ENCODE data around the gene GEMIN4.
"Not testable (repeated sequence)": the region's sequence is repeated elsewhere in the genome, so short reads cannot be mapped to it uniquely, and the experiment has no call there.

The GEMIN4 gene

DNA sequence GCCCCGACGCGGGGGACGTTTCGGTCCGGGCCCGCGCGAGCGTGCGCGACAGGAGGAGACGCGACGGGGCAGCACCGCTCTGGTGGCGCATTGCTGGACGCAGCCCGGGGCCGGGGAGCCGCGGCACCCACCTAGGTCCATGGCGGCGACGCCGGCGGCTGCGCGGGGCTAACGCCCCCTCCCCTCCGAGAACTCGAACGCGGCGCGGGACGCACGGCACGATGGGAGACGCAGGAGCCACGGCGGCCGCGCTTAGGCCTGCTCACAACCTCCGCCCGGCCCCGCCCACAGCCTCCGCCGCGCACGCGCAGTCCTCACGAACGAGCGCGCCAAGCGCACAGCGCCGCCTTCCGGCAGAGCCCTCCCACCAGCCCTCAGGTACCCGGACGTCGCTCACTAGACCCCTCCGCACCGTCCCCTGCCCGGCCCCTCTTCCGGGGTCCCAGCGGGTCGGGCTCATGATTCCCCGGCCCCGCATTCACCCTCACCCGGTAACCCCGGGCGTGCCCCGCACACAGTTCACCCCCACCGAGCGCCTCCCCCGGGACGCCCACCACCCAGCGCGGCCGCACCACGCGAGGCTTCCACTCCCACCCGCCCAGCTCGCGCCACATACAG is at the start of gene GEMIN4:
Gene GEMIN4 (minus strand): TSS at position 263 of the 618 bp plus-strand sequence. CDS start 122 bp downstream, at position 141.
- DNase-seq = peak; percentile 96

DNA sequence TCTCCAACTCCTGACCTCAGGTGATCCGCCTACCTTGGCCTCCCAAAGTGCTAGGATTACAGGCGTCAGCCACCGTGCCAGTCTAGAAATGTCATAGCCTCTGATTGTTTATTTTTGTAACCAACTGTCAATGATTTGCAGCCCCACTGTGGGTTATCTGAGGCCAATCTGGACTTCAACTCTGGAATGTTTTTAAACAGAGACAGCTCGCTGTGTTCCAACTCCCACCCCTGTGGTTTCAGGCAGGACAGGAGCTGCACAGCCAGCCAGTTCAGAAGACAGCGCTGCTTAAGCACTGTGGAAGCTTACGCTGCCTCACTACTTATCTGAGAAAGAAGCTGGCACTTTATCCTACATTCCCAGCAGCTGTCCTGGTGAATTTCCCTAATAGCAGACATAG is 49.6 kb upstream of the GEMIN4 start:
- DNase-seq = no peak

DNA sequence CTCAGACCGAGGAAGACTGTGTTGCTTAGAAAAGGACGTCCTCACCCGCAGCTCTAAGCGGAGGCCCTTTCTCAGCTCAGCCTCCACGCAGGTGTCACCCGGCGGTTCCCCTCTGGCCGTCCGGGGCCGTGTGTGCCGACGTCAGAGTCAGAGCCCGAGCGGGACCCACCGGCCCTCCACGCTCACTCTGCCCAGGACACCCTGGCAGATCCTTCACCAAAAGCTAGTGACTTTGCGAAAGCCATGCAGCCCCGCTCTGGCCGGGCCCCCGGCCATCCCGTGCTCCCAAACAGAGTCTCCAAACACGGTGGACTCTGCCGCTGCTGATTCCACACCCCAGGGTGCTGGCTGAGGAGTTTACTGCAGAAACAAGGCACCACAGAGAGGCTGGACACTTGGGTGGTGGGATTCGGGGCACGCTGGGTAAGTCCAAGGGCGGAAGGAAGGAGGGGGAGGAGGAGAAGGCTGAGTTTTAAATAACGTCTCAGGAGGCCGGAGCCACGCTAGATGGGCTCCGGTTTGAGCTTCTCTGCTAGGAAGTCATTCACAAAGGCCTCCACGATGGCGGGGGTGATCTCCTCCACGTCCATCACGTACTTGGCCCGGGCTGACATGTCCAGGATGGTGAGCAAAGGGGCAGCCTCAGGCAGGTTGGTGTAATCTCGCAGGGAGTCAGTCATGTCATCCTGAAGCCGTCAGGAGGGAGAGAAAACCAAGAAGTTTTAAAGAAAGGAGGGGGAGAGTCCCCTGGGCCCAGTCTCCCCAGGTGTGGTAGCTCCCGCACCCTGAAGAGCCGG is 48.6 kb upstream of the GEMIN4 start:
- DNase-seq = no peak

- no peak for DNase-seq
These were observed 47.2 kb upstream of the GEMIN4 start for GRCh38 chr17:799261-799660.

- DNase-seq = no peak
These were observed 46.2 kb upstream of the GEMIN4 start for GRCh38 chr17:798246-798645.

- DNase-seq = no peak
These were observed 45.3 kb upstream of the GEMIN4 start for GRCh38 chr17:797236-797840.

DNA sequence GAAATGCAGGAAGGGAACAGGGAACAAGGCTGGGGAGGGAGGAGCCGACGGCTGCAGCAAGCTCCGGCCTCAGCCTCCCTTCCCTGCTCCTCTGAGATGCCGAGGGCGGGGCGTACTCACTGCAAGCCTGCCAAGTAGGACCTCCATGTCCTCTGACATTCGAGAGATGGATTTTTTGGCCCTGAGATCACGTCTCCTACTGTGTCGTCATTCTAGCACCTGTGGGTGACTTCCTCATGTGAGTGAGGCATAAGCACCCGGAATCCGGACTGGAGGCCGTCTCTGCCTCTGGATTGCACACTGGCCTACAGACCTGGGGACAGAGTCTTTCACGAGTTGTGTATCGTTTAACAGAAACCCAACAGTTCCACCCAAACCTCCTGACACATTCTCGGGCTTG is 44.5 kb upstream of the GEMIN4 start:
- no peak for DNase-seq

DNA sequence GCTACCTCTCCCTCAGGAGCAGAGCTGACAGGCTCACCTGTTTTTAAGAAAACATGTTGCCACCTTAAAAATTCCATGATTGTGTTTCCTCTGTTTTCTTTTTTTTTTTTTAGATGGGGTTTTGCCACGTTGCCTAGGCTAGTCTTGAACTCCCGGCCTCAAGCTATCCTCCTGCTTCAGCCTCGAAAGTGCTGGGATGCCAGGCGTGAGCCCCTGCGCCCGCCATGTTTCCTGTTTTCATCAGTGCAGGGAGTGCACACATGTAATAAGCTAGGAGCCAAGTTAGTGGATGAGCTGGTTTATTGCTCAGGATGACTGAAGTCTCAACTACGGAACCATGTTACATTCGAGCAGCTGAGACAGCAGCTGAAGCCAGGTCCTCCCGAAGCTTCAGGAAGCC is 43.7 kb upstream of the GEMIN4 start:
- DNase-seq = no peak

DNA sequence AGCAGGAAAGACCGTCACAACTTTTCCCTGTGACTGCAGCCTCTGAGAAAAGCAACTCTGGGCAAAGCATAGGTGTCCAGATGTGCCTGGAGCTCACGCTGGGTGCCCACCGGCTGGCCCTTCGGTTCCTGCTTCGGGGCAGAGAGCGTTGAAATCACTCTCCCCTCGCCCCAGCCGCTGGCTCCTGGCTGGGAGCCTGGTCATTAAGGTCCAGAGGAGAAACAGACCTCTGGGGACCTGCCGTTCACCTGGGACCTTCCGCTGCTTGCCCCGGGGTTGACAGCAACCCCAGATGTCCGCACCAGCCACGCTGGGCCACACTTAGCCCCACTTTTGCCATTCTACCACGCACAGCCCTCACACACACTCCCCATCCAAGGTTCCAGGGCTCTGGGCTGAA is 43.2 kb upstream of the GEMIN4 start:
- DNase-seq = no peak

DNA sequence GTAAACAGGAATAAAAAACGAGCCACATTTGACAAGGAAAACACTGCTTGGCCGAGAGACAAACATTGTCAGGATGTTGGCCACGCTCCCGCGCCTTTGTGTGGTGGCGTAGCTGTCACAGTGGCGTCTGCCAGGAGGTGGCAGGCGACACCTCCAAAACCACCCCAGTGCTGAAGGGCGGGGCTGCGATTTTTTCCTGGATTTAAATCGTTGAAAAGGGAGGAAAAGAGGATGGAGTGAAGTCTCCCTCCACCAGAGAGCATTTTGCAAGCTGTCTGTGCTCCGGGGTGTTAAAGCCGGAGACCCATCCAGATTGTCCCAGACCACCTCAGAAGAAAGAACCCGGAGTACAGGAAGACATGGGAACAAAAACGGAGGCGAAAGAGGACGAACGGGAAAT is 42.8 kb upstream of the GEMIN4 start:
- DNase-seq = no peak

- DNase-seq = no peak
These were observed 40.2 kb upstream of the GEMIN4 start for GRCh38 chr17:792277-792676.

DNA sequence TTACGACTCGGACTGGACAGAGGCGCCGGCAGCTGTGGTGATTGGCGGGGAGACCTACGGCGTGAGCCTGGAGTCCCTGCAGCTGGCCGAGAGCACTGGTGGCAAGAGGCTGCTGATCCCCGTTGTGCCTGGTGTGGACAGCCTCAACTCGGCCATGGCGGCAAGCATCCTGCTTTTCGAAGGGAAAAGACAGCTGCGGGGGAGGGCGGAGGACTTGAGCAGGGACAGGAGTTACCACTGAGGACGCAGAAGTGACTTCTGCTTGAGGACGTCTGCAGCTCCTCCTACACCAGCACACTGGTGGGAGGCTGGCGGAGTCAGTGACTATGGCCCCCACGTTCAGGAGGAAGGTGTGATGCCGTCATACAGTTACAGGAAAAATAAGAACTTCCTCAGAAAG is 39.8 kb upstream of the GEMIN4 start:
- DNase-seq = no peak

- not testable (repeated sequence) for DNase-seq
These were observed 38.8 kb upstream of the GEMIN4 start for GRCh38 chr17:790874-791247.

GRCh38 chr17:789931-790873 is 38.1 kb upstream of the GEMIN4 start:
- DNase-seq = not testable (repeated sequence)

DNA sequence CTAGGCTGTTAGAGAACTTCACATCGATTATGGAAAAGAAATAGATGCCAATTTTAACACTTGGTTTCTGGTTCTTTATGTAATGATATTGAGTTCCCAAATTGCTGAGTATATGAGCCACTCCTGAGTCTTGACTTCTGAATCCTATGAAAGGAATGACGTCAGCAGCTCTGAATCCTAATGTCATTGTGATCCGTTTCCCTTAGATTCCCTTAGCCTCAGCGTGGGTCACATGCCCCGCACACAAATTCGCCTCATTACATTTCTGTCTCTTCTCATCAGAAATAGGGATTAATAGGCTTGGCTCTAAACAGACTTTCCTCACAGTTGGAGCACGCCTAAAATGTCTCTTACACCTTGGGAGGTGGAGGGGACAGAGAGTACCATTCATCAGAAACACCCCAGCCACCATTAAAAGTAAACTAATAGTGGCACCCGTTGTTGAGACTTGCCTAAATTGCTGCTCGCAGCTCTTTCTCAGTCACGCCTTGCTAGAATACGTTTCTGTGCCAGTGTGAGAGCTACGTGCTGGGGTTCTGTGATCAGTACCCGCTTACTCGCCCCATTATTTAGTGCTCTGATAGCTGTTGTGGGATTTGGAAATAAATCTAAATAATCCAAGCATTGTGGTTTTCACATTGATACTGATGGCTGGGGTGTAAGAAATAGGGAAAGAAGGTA is 37.2 kb upstream of the GEMIN4 start:
- DNase-seq = no peak

- no peak for DNase-seq
These were observed 36.5 kb upstream of the GEMIN4 start for GRCh38 chr17:788551-788950.

DNA sequence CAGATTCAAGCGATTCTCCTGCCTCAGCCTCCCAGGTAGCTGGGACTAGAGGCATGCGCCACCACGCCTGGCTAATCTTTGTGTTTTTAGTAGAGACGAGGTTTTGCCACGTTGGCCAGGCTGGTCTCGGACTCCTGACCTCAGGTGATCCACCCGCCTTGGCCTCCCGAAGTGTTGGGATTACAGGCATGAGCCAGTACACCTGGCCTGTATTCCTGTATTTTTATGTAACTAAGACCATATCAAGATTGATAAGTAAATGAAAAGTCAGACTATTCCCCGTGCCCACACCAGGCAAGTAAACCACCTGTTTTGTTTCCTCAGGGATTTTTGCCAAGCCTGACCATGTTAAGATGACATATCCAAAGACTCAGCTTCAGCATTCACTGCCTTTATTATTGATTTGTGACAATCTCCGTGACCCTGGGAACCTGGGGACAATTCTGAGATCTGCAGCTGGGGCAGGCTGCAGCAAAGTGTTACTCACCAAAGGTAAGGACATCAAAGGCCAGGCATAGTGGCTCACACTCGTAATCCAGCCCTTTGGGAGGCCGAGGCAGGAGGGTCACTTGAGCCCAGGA is 35.7 kb upstream of the GEMIN4 start:
- no peak for DNase-seq

DNA sequence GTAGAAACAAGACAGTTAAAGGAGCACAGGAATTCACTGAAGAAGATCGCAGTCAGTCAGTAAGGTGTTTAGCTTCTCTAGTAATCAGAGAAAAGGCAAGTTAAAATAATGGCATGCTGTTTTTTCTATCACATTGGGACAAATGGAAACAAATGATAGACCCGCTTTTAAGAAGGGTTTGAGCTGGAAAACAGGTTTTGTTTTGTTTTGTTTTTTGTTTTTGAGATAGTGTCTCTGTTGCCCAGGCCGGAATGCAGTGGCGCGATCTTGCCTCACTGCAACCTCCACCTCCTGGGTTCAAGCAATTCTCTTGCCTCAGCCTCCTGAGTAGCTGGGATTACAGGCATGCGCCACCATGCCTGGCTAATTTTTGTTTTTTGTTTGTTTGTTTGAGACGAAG is 33.8 kb upstream of the GEMIN4 start:
- not testable (repeated sequence) for DNase-seq

GRCh38 chr17:784143-784542 is 32.1 kb upstream of the GEMIN4 start:
- no peak for DNase-seq

DNA sequence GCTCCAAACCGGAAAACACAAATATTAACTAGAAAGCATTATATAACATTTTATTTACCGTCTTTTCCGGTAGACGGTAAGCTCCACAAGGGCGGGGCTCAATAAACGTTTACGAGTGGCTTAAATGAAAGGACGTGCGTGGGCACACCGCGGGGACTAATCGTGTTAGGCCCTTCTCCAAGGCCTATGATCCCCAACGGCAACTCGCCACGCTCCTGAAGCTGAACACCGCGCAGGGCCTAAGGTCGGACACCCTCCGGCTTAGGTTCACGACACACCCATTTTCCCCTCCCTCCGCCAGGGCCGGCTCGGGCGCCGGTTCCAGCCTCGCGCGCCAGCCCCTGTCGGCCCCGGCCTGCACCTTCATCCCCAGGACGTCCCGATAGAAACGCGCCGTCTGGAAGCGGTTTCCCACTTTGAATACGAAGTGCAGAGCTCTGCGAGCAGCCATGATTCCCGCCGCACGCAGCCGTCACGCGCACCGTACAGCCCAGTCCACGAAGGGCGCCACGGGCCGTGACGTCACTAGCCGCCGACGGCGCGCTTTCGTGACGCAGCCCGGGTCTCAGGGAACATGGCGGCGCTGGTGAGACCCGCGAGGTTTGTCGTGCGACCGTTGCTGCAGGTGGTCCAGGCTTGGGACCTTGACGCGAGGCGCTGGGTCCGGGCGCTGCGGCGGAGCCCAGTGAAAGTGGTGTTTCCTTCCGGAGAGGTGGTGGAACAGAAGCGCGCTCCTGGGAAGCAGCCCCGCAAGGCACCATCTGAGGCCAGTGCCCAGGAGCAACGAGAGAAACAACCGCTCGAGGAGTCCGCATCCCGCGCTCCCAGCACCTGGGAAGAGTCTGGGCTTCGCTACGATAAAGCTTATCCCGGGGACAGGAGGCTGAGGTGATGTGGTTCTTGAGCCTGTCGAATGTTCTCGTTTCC is 30.0 kb upstream of the GEMIN4 start, which contains the start of the genes GLOD4 and MRM3:
Gene GLOD4 (minus strand): TSS at position 476 of the 927 bp plus-strand sequence. CDS start 25 bp downstream, at position 451.
Gene MRM3 (plus strand): TSS at position 549 of the 927 bp plus-strand sequence. CDS start 26 bp downstream, at position 575.
- peak; percentile 90 for DNase-seq

DNA sequence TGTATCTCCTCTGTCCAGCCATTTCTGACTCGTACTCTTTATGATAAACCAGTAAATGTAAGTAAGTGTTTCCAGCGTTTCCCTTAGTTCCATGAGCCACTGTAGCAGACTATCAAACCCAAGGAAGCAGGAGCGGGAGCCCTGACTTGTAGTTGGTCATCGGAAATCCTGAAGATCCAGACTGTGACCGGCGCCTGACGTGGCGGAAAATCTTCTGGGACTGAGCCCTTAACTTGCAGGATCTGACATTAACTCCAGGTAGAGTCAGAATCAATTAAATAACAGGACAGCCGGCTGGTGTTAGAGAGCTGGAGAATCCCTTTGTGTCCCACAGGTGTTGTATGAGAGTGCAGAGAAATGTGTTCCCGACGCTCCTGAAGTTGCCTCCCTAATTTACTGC is 26.0 kb upstream of the GEMIN4 start:
- no peak for DNase-seq
